ENCODE measurements around the gene ABHD8.

The ABHD8 gene

DNA sequence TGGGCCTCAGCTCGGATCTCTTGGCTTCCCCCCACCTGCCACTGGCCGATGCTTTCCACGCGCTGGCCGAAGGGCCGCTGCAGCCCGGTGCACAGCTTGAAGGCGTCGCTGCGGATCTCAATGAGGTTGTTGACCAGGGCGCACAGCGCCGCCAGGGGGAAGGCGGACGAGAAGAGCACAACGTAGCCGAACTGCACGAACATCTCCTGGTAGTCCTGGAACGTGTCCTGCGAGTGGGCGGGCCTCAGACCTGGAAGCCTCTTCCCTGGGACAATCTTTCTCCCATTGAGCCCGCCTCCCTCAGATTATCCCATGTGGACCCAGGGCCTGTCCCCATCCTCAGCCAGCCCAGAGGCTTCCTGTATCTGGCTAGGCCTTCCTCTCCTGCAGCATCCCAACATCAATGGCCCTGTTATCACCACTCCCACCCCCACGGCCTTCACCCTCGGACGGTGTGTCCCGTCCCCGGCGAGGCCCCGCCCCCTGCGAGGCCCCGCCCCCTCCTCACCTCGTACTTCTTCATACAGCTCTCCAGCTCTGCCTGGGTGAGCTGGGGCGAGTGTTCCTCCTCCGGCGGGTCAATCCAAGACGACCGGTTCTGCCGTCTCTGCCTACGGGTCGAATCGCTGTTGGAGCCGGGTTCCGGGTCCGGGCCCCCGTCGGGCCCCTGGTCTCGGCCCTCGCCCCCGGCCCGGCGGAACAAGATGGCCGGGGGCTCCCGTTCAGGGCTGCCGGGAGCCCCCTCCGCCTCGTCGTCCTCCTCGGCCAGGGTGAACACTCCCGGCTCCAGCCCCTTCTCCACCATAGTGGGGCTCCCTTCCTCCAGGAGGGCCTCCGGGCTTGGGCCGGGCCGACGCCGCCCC lies 24.7 kb upstream of the ABHD8 start:
- H3K9me3 ChIP-seq = no peaks in the 10 kb centered on the region
- DNase-seq = no peak
- peak overlapping the region; percentile 1 to 18 for H3K4me3 ChIP-seq
- H3K27ac ChIP-seq = peak overlapping the region in 1 of 2 donors; percentile 49
- no peaks in the 10 kb centered on the region for H3K27me3 ChIP-seq
- peaks cover 0 to 66% (median 44%) of the 10 kb centered on the region in 4 donors for H3K4me1 ChIP-seq
- intact Hi-C loops (cut with DNase I; ENCODE audit: low total_unique reads) = no loop called here
- TF ChIP-seq, protein P1, sequence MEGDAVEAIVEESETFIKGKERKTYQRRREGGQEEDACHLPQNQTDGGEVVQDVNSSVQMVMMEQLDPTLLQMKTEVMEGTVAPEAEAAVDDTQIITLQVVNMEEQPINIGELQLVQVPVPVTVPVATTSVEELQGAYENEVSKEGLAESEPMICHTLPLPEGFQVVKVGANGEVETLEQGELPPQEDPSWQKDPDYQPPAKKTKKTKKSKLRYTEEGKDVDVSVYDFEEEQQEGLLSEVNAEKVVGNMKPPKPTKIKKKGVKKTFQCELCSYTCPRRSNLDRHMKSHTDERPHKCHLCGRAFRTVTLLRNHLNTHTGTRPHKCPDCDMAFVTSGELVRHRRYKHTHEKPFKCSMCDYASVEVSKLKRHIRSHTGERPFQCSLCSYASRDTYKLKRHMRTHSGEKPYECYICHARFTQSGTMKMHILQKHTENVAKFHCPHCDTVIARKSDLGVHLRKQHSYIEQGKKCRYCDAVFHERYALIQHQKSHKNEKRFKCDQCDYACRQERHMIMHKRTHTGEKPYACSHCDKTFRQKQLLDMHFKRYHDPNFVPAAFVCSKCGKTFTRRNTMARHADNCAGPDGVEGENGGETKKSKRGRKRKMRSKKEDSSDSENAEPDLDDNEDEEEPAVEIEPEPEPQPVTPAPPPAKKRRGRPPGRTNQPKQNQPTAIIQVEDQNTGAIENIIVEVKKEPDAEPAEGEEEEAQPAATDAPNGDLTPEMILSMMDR (IDR thresholded peaks at IDR 0.05) = no peak
- H3K36me3 ChIP-seq = peaks cover 0 to 18% (median 0%) of the 10 kb centered on the region in 3 donors

DNA sequence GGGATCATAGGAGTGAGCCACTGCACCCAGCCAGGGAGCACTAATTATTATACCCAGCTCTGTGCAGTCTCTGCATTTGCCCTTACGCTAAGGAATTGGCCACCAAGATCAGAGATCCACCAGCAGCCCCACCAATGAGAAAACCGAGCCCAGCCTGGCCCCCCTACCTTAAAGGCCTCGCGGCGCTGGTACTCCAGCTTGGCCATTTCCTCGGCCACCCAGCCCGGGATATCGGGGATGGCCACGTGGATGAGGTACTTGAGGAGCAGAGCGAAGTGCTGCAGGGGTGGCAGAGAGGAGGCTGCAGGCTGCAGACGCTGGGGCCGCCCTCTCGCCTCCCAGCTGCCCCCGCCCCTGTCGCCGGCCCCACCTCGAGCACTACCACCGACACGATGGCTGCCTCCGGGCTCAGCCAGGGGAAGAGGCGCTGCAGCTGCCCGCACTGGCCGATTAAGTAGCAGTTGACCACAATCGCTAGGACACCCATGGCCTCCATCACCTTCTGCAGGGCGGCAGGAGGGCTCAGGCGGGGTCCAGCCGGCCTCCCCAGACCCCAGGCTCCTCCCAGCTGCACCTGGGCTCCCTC lies 23.9 kb upstream of the ABHD8 start:
- no peak for DNase-seq
- TF ChIP-seq, protein P1 (IDR thresholded peaks at IDR 0.05) = no peak
- H3K36me3 ChIP-seq = peaks cover 0 to 21% (median 2%) of the 10 kb centered on the region in 3 donors
- H3K9me3 ChIP-seq = no peaks in the 10 kb centered on the region
- intact Hi-C loops (cut with DNase I; ENCODE audit: low total_unique reads) = no loop called here
- peaks cover 0 to 70% (median 50%) of the 10 kb centered on the region in 4 donors for H3K4me1 ChIP-seq
- H3K27me3 ChIP-seq = no peaks in the 10 kb centered on the region
- no peak overlapping the region for H3K4me3 ChIP-seq
- H3K27ac ChIP-seq = peak overlapping the region in 1 of 2 donors; percentile 49

DNA sequence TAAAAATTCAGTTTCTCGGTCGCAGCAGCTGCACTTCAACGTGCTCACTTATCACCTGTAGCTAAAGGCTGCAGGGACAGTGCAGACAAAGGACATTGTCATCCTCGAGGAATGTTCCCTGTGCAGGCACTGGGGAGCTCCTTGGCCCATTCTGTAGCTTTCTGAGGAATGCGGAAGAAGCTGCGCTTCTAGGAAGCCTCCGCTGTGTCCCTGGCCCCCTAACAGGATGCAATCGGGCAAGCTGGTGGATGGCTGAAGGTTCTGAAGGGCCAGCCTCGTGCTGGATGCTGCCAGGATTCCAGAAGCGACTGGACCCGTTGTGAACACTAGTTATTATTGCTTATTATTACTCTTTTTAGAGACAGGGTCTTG lies 23.4 kb upstream of the ABHD8 start:
- Histone ChIP-seq H3K4me1 (peaks cover 0 to 70% (median 52%) of the 10 kb centered on the region in 4 donors), H3K27me3 (no peaks in the 10 kb centered on the region), H3K9me3 (no peaks in the 10 kb centered on the region), H3K4me3 (no peak overlapping the region), H3K27ac (peak overlapping the region; percentile 49 to 61), H3K36me3 (peaks cover 1 to 27% (median 8%) of the 10 kb centered on the region in 3 donors)
- no peak for DNase-seq
- TF ChIP-seq, protein P1 (IDR thresholded peaks at IDR 0.05) = no peak
- intact Hi-C loops (cut with DNase I; ENCODE audit: low total_unique reads) = no loop called here

DNA sequence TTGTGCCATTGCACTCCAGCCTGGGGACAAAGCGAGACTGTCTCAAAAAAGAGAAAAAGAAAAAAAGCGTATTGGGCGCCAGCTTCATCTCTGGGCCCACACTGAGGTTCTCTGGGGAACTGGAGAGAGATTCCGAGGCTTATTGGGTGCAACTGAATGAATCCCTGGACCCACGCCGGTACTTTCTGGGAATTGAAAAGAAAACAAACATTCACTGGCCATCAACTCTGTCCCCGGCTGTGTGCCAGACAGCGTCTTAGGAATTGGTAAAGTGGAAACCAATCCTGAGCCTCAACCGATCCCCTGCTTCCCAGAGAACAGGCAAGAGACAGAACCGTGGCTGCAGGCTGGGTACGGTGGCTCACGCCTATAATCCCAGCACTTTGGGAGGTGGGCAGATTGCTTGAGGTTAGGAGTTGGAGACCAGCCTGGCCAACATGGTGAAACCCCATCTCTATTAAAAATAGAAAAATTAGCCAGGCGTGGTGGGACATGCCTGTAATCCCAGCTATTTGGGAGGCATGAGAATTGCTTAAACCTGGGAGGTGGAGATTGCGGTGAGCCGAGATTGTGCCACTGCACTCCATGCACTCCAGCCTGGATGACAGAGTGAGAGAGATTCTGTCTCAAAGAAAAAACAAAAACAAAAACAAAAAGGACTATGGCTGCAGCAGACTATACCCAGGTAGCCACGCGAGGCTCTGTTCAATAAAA lies 22.8 kb upstream of the ABHD8 start:
- H3K9me3 ChIP-seq = no peaks in the 10 kb centered on the region
- peak overlapping the region; percentile 49 to 61 for H3K27ac ChIP-seq
- no peak overlapping the region for H3K4me3 ChIP-seq
- intact Hi-C loops (cut with DNase I; ENCODE audit: low total_unique reads) = no loop called here
- TF ChIP-seq, protein P1 (IDR thresholded peaks at IDR 0.05) = no peak
- H3K27me3 ChIP-seq = no peaks in the 10 kb centered on the region
- H3K36me3 ChIP-seq = peaks cover 4 to 32% (median 13%) of the 10 kb centered on the region in 3 donors
- DNase-seq = peak; percentile 86 to 92
- peaks cover 0 to 70% (median 52%) of the 10 kb centered on the region in 4 donors for H3K4me1 ChIP-seq

DNA sequence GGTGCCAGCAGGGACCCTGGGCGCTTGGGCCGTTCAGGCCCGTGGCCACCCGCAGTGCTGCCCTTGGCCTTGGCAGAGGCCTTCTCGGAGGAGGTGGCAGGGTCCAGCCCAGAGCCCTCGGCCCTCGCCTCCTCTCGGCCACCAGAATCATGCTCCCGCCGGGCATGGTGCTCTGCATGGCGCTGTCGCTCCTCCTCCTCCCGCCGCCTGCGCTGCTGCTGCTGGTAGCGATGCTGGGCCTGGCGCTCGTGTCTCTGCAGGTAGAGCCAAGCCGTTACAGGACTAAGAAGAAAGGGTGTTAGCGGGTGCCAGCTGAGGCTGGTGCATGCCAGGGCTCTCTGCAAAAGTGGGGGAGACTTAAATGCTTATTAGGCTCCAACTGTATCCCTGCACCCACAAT lies 21.9 kb upstream of the ABHD8 start:
- DNase-seq = no peak
- Histone ChIP-seq H3K9me3 (no peaks in the 10 kb centered on the region), H3K36me3 (peaks cover 13 to 33% (median 21%) of the 10 kb centered on the region in 3 donors), H3K4me3 (no peak overlapping the region), H3K27me3 (no peaks in the 10 kb centered on the region), H3K4me1 (peaks cover 0 to 70% (median 52%) of the 10 kb centered on the region in 4 donors), H3K27ac (peak overlapping the region; percentile 49 to 61)
- TF ChIP-seq, protein P1 (IDR thresholded peaks at IDR 0.05) = no peak
- intact Hi-C loops (cut with DNase I; ENCODE audit: low total_unique reads) = no loop called here
